IPS-NIHi11 (cell line): Measurements from ENCODE around the gene LDAF1.
"Not testable (repeated sequence)": the region's sequence is repeated elsewhere in the genome, so short reads cannot be mapped to it uniquely, and the experiment has no call there.

Experiments used
- DNase-seq: peaks from one replicate; pipeline ENCODE4 v3.0.0; 2012; ENCODE audit warnings: mixed read lengths, low spot score

Gene LDAF1

DNA sequence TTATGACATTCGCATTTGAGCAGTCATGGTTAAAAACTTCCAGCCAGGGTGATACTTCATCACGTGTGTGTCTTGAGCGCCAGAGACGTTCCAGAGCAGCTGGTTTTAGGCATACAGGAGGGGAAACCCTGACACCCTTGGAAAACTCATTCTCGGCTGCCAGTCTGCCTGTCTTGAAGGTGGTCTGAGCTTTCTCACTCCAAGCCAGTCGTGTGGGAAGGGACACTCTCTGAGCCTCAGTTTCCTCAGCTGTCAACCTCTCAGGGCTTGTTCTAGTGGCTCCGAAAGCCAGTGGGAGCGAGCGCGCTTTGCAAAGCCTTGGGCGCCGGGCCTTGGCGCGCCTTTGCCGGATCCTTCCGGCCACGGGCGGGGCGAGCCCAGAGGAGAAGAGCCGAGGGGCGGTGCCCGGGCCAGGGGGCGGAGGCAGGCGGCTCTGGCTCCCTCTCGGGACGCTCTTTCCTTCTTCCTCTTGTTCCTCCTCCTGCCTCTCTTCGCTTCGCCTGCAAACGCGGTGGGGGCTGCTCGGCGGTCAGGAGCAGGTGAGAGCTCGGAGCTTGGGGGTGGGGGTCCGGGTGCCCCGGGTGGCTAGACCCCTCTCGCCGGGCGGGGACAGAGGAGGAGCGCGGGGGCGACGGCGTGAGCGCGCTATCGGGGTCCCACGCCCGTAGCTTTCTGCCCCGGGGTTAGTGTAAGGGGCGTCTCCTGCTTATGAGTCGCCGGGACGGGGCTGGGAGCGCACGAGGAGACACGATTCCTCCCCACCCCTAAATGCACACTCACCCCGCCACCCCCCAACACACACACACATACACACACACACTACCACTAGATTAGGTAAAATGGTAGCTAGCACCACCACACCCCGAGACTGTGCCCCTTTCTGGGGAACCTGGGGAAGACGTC is at the start of gene LDAF1:
TSS of gene LDAF1 (plus strand) at position 467 of the 903 bp plus-strand sequence. CDS start 2,509 bp downstream, outside the sequence.
- DNase-seq = peak; percentile 90

- not testable (repeated sequence) for DNase-seq
Observed at GRCh38 chr16:21115551-21115950, 42.9 kb upstream of the LDAF1 start.

DNA sequence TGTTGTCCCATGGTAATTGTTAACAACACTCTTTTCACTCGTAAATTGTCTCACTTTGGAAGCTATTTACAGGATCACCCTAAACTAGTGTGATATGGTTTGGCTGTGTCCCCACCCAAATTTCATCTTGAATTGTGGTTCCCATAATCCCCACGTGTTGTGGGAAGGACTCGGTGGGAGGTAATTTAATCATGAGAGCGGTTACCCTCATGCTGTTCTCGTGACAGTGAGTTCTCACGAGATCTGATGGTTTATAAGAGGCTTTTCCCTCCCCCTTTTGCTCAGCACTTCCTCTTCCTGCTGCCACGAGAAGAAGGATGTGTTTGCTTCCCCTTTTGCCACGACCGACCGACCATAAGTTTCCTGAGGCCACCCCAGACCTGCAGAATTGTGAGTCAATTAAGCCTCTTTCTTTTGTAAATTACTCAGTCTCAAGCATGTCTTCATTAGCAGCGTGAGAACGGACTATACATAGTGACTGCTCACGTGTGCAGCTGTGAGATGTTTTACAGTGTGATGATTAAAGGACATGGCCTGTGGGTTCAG is 42.3 kb upstream of the LDAF1 start:
- no peak for DNase-seq

DNA sequence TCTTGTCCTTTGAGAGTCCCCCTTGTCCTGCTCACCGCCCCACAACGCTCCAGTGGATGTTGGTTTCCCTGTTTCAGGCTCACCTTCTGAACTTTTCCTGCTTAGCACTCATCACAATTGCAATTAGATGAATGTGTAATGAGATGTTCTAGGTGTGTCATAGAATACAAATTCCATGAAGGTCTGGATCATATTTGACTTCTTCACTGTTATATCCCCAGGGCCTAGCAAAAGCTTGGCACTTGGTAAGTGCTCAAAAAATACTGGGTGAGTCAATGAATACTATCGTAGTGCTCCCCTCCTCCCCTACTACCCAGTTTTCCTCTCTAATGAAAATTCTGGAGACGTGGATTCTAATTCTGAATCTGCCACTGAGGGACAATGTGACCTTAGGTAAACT is 40.9 kb upstream of the LDAF1 start:
- no peak for DNase-seq

- no peak for DNase-seq
Observed at GRCh38 chr16:21120976-21121520, 37.4 kb upstream of the LDAF1 start.

DNA sequence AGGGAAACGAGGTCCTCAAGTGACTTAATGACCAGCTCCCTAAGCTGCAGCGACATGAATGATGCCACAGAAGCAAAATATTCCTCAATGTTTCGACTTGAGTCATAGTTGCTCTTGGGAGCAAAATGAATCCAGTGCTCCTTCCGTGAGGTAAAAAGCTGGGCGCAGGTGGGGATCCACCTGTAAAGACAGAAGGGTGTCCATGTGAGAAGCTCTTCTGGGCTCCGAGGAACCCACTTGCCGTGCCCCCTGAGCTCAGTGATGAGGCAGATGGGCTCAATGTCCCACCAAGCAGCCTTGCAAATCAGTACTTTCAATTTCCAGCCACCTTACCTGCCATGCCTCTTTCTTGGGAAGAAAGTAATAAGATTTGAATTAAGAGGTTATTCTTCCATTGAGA is 33.3 kb upstream of the LDAF1 start:
- DNase-seq = no peak

GRCh38 chr16:21126518-21126917 is 32.0 kb upstream of the LDAF1 start:
- DNase-seq = no peak

DNA sequence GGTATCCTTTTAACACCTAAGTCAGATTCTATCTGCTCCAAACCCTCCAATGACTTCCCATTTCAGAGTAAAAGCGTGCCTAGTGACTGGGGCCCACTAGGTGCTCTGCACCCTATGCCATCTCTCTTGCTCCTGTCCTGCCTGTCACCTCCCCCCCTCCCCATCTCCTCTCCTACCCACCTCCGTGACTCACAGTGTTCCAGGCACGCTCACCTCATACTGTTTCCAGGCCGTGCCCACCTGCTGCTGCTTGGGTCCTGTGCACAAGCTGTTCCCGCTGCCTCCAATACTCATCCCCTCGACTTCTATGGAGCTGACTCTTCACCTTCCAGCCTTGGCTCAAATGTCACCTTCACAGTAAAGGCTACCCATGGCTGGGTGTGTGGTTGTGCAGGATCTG is 29.5 kb upstream of the LDAF1 start:
- no peak for DNase-seq

DNA sequence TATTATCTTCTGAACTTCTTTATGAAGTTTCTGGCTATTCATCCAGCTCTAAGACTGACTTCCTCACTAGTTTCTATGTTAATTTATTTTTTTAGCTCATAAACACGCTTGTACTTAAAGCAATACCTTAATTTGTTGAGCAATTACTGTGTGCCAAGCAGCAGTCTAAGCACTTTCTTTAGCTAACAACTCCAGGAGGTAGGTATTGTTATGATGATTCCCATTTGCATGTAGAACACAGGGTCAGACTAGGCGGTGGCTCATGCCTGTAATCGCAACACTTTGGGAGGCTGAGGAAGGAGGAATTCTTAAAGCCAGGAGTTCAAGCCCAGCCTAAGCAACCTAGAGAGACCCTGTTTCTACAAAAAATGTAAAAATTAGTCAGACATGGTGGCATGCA is 27.7 kb upstream of the LDAF1 start:
- no peak for DNase-seq

DNA sequence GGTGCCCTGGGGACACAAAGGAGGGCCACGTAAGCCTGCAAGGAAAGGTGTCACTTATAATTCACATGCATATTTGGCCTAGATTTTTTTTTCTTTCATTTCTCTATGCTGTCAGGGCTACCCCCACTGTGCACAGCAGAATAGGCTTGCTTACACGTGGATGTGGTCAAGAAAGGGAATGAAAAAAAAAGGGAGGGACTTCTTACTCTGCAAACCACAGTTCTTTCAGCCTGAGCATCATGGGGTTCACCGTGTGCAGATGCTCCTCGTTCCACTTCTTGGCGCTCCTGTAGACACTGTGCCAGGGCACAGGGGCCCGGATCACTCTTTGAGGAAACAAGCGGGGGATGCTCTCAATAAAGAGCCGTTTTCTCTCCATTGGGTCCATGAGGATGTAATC is 24.4 kb upstream of the LDAF1 start:
- DNase-seq = no peak

DNA sequence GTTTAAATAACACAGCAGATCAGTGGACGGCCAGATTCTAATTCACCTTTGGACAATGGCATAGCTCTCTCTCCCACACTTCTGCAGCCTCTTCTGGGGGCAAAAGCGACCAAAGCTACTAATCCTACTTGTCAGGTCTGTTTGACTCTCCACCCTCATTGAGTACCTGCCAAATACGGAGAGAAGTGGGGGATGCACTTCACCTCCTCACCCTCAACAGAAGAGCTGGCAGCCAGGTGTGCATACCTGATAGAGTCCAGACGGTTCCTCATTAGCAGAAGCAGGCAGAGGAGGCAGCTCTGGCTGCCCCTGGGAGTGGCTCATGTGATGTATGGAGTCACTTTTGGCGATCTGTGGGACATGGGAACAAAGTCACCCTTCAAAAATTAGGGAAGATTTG is 12.7 kb upstream of the LDAF1 start:
- DNase-seq = no peak

DNA sequence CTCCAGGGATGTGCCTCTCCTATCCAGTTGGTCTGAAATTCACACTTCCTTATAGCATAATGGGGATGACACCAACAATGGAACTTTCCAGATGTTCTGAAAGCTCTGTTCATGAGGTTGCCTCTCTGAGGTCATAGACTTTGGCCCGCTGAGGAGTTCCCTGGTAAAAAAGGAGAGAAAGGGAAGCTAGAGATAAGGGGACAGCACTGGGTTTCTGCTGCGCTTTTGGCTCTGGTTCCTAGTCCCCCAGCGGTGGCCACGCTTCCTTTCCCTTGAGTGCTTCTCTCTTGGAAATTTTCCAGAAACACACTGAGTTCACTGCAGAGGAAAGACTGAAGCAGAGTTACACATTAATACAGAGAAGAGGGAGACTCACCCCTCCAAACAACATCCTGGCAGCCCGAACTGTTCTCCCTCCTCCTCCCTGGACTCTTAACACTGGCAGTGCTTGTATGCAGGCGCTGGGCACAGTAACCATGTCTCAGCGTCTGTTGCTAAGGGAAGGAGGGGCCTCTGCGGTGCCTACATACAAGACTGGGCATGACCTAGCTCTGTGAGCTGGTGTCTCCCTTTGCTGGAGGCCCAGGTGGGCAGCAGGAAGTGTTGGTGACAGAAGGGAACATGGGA is 8.0 kb upstream of the LDAF1 start, which contains the start of gene DNAH3:
TSS of gene DNAH3 (minus strand) at position 472 of the 627 bp plus-strand sequence. CDS start 527 bp downstream, outside the sequence.
- no peak for DNase-seq

- DNase-seq = not testable (repeated sequence)
Observed at GRCh38 chr16:21152160-21153030, 6.1 kb upstream of the LDAF1 start.

DNA sequence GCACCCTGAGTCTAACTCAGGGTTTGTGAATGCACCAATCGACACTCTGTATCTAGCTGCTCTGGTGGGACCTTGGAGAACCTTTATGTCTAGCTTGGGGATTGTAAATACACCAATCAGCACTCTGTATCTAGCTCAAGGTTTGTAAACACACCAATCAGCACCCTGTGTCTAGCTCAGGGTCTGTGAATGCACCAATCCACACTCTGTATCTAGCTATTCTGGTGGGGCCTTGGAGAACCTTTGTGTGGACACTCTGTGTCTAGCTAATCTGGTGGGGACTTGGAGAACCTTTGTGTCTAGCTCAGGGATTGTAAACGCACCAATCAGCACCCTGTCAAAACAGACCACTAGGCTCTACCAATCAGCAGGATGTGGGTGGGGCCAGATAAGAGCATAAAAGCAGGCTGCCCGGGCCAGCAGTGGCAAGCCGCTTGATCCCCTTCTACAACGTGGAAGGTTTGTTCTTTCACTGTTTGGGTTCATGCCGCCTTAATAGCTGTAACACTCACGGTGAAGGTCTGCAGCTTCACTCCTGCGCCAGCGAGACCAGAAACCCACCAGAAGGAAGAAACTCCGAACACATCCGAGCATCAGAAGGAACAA is 5.2 kb upstream of the LDAF1 start:
- not testable (repeated sequence) for DNase-seq

- DNase-seq = not testable (repeated sequence)
Observed at GRCh38 chr16:21156011-21156410, 2.5 kb upstream of the LDAF1 start.

DNA sequence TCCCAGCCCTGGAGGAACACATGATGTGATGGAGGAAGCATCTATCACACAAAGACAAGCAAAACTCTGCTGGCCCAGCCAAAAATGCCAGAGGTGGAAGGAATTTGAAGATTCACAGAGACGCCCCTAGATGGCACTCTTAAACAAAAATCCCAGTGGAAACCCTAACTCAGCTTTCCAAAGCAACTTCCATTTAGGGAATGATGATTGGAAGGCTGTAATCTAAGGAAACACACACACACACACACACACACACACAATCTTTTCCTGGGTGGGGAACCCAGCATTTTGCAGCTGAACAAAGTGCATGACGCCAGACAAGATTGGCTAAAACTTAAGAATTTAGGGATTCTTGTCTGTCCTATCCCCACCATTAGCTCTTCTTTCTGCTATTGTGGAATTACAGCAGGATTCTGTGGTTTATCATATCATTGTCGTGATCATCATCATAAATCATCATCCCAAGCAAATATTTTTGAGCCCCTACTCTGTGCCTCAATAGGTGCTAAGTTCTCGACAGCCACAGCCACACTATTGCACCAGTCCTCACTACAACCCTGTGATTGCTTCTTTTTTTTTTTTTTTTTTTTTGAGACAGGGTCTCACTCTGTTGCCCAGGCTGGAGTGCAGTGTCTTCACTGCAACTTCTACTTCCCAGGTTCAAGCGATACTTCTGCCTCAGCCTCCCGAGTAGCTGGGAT is 1.6 kb upstream of the LDAF1 start:
- peak; percentile 73 for DNase-seq

GRCh38 chr16:21157632-21158031 is 842 bp upstream of the LDAF1 start:
- no peak for DNase-seq

- peak; percentile 58 for DNase-seq
Observed at GRCh38 chr16:21159281-21159951, 942 bp downstream of the LDAF1 start.

GRCh38 chr16:21160276-21160675 is 1.8 kb downstream of the LDAF1 start:
- no peak for DNase-seq

DNA sequence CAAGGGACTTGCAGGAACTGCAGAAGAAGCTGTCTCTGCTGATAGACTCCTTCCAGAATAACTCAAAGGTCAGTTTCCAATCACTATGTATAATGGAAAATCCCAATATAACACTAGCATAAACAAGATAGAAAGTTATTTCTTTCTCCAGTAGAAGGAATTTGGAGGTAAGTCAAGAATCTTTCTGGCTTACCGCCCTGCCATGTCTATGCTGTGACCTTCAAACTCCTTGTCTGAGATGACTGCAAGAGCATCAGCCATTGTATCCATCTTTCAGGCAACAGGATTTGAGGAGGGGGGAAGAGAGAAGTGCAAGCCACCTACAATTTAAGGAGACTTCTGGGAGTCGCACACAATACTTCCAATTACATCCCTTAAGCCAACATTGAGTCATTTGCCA is 2.7 kb downstream of the LDAF1 start:
- DNase-seq = no peak
